HCT116 (cell line): ENCODE measurements around the gene ABCC1. TPM values are rescaled to one million over a fixed set of nuclear protein-coding genes. Genes with fewer than 3 reads are reported as not detected.

ENCODE experiments used
- ATAC-seq: fragments of 200-7000 bp; cut with Tn5 transposase; 2 replicates; pipeline ENCODE4 v1.9.1; 2020; ENCODE audit warnings: mild to moderate bottlenecking, moderate library complexity
- BruUV-seq: library from RNA; stranded (reverse); fragments of 400-500 nt; replicated peaks from 2 replicates; lab custom pipeline; 2021; lab: Mats Ljungman, UMichigan
- CTCF ChIA-PET: fragments of 300-600 bp; sonication (Branson Sonifier 250); formaldehyde crosslinking; loops from one replicate; lab custom pipeline; 2021; ENCODE audit warnings: antibody characterized with exemption; lab: Charles Lee
- POLR2A ChIA-PET: fragments of 300-600, 350-600 bp; sonication (Branson Sonifier 250); formaldehyde crosslinking; loops from one replicate; lab custom pipeline; 2021; ENCODE audit warnings: antibody characterized with exemption; lab: Charles Lee
- RAD21 ChIA-PET, 2 experiments: fragments of 300-600 bp; sonication (Branson Sonifier 250); formaldehyde crosslinking; loops; one replicate each; lab custom pipeline; 2023; ENCODE audit warnings: low total read pairs in 2 of 2; ENCODE audit not compliant: uncharacterized antibody in 2 of 2, unreplicated experiment in 2 of 2, low non-redundant PET in 1 of 2; lab: Charles Lee
- DNase-seq: peaks from one replicate; pipeline ENCODE4 v3.0.0-alpha.2; 2010; ENCODE audit warnings: low read depth, low spot score
- H2AFZ ChIP-seq: fragments of 200-600 bp; shearing (Covaris generic), sonication (generic); 2 replicates; pipeline ENCODE4 v1.6.1; 2017; ENCODE audit warnings: low read depth, mixed run types, mixed read lengths, antibody characterized with exemption, low read length; ENCODE audit not compliant: poor library complexity, severe bottlenecking
- H3K27ac ChIP-seq: 2 replicates; pipeline ENCODE4 v1.5.1; 2012; ENCODE audit warnings: low read depth, low read length
- H3K27me3 ChIP-seq: fragments of 200-600 bp; sonication (generic); 2 replicates; pipeline ENCODE4 v1.6.1; 2016; ENCODE audit warnings: mixed run types, low read length, mixed read lengths; ENCODE audit not compliant: insufficient read depth
- H3K36me3 ChIP-seq, 2 experiments: fragments of 200-500 bp in 1 of 2; fragments of 200-600 bp in 1 of 2; sonication (Bioruptor generic) in 1 of 2; sonication (generic) in 1 of 2; 2 replicates each; pipeline versions ENCODE4 v1.5.1 to v1.6.1; 2014 to 2016; ENCODE audit warnings: low read length in 2 of 2, inconsistent platforms in 1 of 2, mixed read lengths in 1 of 2, mixed run types in 1 of 2; ENCODE audit not compliant: insufficient read depth in 2 of 2, control insufficient read depth in 1 of 2
- H3K4me1 ChIP-seq, 2 experiments: fragments of 200-600 bp in 1 of 2; sonication (generic) in 1 of 2; 2 replicates each; pipeline versions ENCODE4 v1.5.1 to v1.6.1; 2012 to 2017; ENCODE audit warnings: low read length in 2 of 2, inconsistent platforms in 1 of 2, mild to moderate bottlenecking in 1 of 2, mixed read lengths in 1 of 2, mixed run types in 1 of 2, moderate library complexity in 1 of 2; ENCODE audit not compliant: insufficient read depth in 2 of 2, control insufficient read depth in 1 of 2
- H3K4me2 ChIP-seq: fragments of 200-600 bp; sonication (generic); 2 replicates; pipeline ENCODE4 v1.6.1; 2017; ENCODE audit warnings: mixed run types, low read length, mixed read lengths
- H3K4me3 ChIP-seq, 2 experiments: fragments of 200-600 bp in 1 of 2; sonication (generic) in 1 of 2; replicated peaks in 1 of 2; 2 replicates each; pipeline ENCODE4 v1.5.1; 2011 to 2016; ENCODE audit warnings: low read length in 2 of 2, control low read depth in 1 of 2, low read depth in 1 of 2, mild to moderate bottlenecking in 1 of 2, mixed read lengths in 1 of 2, mixed run types in 1 of 2
- H3K79me2 ChIP-seq: fragments of 200-600 bp; sonication (generic); 2 replicates; pipeline ENCODE4 v1.6.1; 2017; ENCODE audit warnings: mild to moderate bottlenecking, mixed run types, low read length, moderate library complexity, mixed read lengths; ENCODE audit not compliant: insufficient read depth
- H3K9ac ChIP-seq: fragments of 200-600 bp; sonication (generic); 2 replicates; pipeline ENCODE4 v1.6.1; 2016; ENCODE audit warnings: low read length, mixed read lengths
- H3K9me2 ChIP-seq: fragments of 200-600 bp; sonication (generic), shearing (Covaris generic); 2 replicates; pipeline ENCODE4 v1.6.1; 2017; ENCODE audit warnings: mixed run types, mild to moderate bottlenecking, moderate library complexity; ENCODE audit not compliant: insufficient read depth
- H3K9me3 ChIP-seq, 2 experiments: fragments of 200-500 bp in 1 of 2; fragments of 200-600 bp in 1 of 2; sonication (Bioruptor generic) in 1 of 2; sonication (generic) in 1 of 2; 2 replicates each; pipeline ENCODE4 v1.6.1; 2014 to 2017; ENCODE audit warnings: low read length in 2 of 2, mixed read lengths in 2 of 2, inconsistent platforms in 1 of 2, low read depth in 1 of 2, mild to moderate bottlenecking in 1 of 2, mixed run types in 1 of 2, moderate library complexity in 1 of 2; ENCODE audit not compliant: control insufficient read depth in 1 of 2, insufficient read depth in 1 of 2
- H4K20me1 ChIP-seq: fragments of 200-600 bp; sonication (generic), shearing (Covaris generic); 2 replicates; pipeline ENCODE4 v1.6.1; 2017; ENCODE audit warnings: mixed run types, mild to moderate bottlenecking, moderate library complexity; ENCODE audit not compliant: insufficient read depth
- CBX3 ChIP-seq: IDR thresholded peaks from 2 replicates; pipeline ENCODE4 v1.6.1; 2012; ENCODE audit warnings: low read depth
- EGR1 ChIP-seq: IDR thresholded peaks from 2 replicates; pipeline ENCODE4 v1.6.1; 2012; ENCODE audit warnings: low read depth
- EZH2 ChIP-seq: fragments of 200-600 bp; sonication (generic); IDR thresholded peaks from 2 replicates; pipeline ENCODE4 v1.6.1; 2017; ENCODE audit warnings: antibody characterized with exemption, mixed run types
- EZH2phosphoT487 ChIP-seq: fragments of 200-600 bp; IDR thresholded peaks from 2 replicates; pipeline ENCODE4 v1.6.1; 2018; ENCODE audit warnings: antibody characterized with exemption, borderline replicate concordance
- POLR2A ChIP-seq: IDR thresholded peaks from 2 replicates; pipeline ENCODE4 v1.7.0; 2011; ENCODE audit warnings: borderline replicate concordance; ENCODE audit not compliant: insufficient read depth, insufficient read length; ENCODE audit errors: extremely low read depth
- RAD21 ChIP-seq: IDR thresholded peaks from 2 replicates; pipeline ENCODE4 v1.6.1; 2012; ENCODE audit warnings: low read depth, mild to moderate bottlenecking
- SIN3A ChIP-seq: IDR thresholded peaks from 2 replicates; pipeline ENCODE4 v1.6.1; 2012; ENCODE audit warnings: low read depth
- SP1 ChIP-seq: IDR thresholded peaks from 2 replicates; pipeline ENCODE4 v1.6.1; 2012; ENCODE audit warnings: low read depth
- SRF ChIP-seq: IDR thresholded peaks from 2 replicates; pipeline ENCODE4 v1.6.1; 2012; ENCODE audit warnings: low read depth
- TCF7L2 ChIP-seq: IDR thresholded peaks from 2 replicates; pipeline ENCODE4 v1.7.0; 2011; ENCODE audit warnings: borderline replicate concordance, inconsistent platforms; ENCODE audit not compliant: insufficient read depth, insufficient read length; ENCODE audit errors: extremely low read depth
- YY1 ChIP-seq: IDR thresholded peaks from 2 replicates; pipeline ENCODE4 v1.6.1; 2011; ENCODE audit warnings: low read length, low read depth, moderate library complexity, mild to moderate bottlenecking; ENCODE audit not compliant: insufficient replicate concordance; ENCODE audit errors: extremely low read depth
- ZNF274 ChIP-seq: fragments of 200-500 bp; sonication (Bioruptor generic); IDR thresholded peaks from 2 replicates; pipeline ENCODE4 v1.6.1; 2014; ENCODE audit warnings: mild to moderate bottlenecking, low read depth, low read length, inconsistent platforms
- intact Hi-C: fragments of 100-400 bp; cut with micrococcal nuclease; formaldehyde crosslinking; loops from 2 replicates; pipeline ENCODE4 v1.10.0; 2022
- total RNA-seq: library from RNA; stranded (reverse); gene quantifications from one replicate; pipeline ENCODE4 v1.2.1, GENCODE V29; 2021; ENCODE audit not compliant: unreplicated experiment
- TF ChIP-seq, protein P1 (sequence below), 3 experiments: fragments of 200-600 bp in 1 of 3; sonication (generic) in 1 of 3; IDR thresholded peaks in 2 of 3; conservative IDR thresholded peaks in 1 of 3; 2 replicates each; pipeline ENCODE4 v1.5.1; 2012 to 2017; ENCODE audit warnings: low read depth in 2 of 3, low read length in 2 of 3, antibody characterized with exemption in 1 of 3, borderline replicate concordance in 1 of 3, control low read depth in 1 of 3, mild to moderate bottlenecking in 1 of 3, mixed read lengths in 1 of 3, mixed run types in 1 of 3, moderate library complexity in 1 of 3; ENCODE audit not compliant: insufficient read depth in 1 of 3
- TF ChIP-seq, protein P2 (sequence below): IDR thresholded peaks from 2 replicates; pipeline ENCODE4 v1.6.1; 2012
- TF ChIP-seq, protein P3 (sequence below): IDR thresholded peaks from 2 replicates; pipeline ENCODE4 v1.6.1; 2012; ENCODE audit warnings: low read depth

Gene ABCC1
- total RNA-seq, 1 experiment from 2014 or later: 61.9 TPM

DNA sequence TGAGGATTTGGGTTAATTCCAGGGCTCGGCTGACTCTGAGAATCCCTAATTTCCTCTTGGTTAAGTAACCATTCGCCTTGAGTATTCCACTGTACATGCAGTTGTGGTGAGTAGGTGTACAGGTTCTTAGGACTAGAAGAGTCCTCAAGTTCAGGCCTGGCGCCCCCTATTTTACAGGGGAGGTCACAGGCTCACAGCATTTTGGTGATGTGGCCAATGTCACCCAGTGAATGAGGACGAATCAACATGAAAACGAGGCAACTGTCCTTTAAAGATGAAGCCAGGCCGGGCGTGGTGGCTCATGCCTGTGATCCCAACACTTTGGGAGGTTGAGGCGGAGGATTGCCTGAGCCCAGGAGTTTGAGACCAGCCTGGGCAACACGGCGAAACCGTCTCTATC lies 218.5 kb downstream of the ABCC1 start:
- Histone ChIP-seq H3K27me3 (no peaks in the 10 kb centered on the region), H3K9me3 (no peaks in the 10 kb centered on the region), H2AFZ (no peak overlapping the region), H3K4me1 (no peaks in the 10 kb centered on the region), H3K9ac (no peak overlapping the region), H4K20me1 (no peaks in the 10 kb centered on the region), H3K4me3 (no peak overlapping the region), H3K79me2 (no peaks in the 10 kb centered on the region), H3K36me3 (no peaks in the 10 kb centered on the region), H3K9me2 (no peaks in the 10 kb centered on the region), H3K4me2 (no peak overlapping the region), H3K27ac (no peak overlapping the region)
- no peak for DNase-seq
- ChIA-PET POLR2A (no interaction called here), RAD21 (no interaction called here), CTCF (no interaction called here)
- intact Hi-C loops: no loop called here
- peak; percentile 57; the same call in 1 of the 2 replicates for ATAC-seq
- TF ChIP-seq, protein P1, sequence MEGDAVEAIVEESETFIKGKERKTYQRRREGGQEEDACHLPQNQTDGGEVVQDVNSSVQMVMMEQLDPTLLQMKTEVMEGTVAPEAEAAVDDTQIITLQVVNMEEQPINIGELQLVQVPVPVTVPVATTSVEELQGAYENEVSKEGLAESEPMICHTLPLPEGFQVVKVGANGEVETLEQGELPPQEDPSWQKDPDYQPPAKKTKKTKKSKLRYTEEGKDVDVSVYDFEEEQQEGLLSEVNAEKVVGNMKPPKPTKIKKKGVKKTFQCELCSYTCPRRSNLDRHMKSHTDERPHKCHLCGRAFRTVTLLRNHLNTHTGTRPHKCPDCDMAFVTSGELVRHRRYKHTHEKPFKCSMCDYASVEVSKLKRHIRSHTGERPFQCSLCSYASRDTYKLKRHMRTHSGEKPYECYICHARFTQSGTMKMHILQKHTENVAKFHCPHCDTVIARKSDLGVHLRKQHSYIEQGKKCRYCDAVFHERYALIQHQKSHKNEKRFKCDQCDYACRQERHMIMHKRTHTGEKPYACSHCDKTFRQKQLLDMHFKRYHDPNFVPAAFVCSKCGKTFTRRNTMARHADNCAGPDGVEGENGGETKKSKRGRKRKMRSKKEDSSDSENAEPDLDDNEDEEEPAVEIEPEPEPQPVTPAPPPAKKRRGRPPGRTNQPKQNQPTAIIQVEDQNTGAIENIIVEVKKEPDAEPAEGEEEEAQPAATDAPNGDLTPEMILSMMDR (IDR thresholded peaks at IDR 0.05 in 2 of 3, conservative IDR thresholded peaks at IDR 0.05 in 1 of 3; ENCODE audit: borderline replicate concordance in 1 of 3, insufficient read depth in 1 of 3, low read depth in 2 of 3, low read length in 2 of 3): 0 out of 6 replicates have a peak, but pooled peaks of 1 of the 3 experiments have one; percentile 7
- TF ChIP-seq CBX3: no peak
- BruUV-seq: no TSS peak

GRCh38 chr16:16168431-16168830 lies 219.0 kb downstream of the ABCC1 start:
- Histone ChIP-seq H4K20me1 (no peaks in the 10 kb centered on the region), H3K4me1 (no peaks in the 10 kb centered on the region), H3K79me2 (no peaks in the 10 kb centered on the region), H3K9me3 (no peaks in the 10 kb centered on the region), H3K4me2 (no peak overlapping the region), H3K9ac (no peak overlapping the region), H3K27me3 (no peaks in the 10 kb centered on the region), H3K36me3 (no peaks in the 10 kb centered on the region), H2AFZ (no peak overlapping the region), H3K9me2 (no peaks in the 10 kb centered on the region), H3K4me3 (no peak overlapping the region), H3K27ac (no peak overlapping the region)
- intact Hi-C loops: no loop called here
- RAD21 ChIA-PET: no interaction called here
- POLR2A ChIA-PET: no interaction called here
- no peak for DNase-seq
- BruUV-seq: no TSS peak
- ATAC-seq: no peak
- CTCF ChIA-PET: no interaction called here
- no peak for TF ChIP-seq EZH2phosphoT487
- no peak for TF ChIP-seq SIN3A
- TF ChIP-seq CBX3: no peak
- no peak for TF ChIP-seq YY1
- no peak for TF ChIP-seq RAD21
- TF ChIP-seq SRF: no peak
- TF ChIP-seq, protein P2, sequence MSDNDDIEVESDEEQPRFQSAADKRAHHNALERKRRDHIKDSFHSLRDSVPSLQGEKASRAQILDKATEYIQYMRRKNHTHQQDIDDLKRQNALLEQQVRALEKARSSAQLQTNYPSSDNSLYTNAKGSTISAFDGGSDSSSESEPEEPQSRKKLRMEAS: no peak
- TF ChIP-seq TCF7L2: no peak
- no peak for TF ChIP-seq ZNF274
- TF ChIP-seq, protein P3, sequence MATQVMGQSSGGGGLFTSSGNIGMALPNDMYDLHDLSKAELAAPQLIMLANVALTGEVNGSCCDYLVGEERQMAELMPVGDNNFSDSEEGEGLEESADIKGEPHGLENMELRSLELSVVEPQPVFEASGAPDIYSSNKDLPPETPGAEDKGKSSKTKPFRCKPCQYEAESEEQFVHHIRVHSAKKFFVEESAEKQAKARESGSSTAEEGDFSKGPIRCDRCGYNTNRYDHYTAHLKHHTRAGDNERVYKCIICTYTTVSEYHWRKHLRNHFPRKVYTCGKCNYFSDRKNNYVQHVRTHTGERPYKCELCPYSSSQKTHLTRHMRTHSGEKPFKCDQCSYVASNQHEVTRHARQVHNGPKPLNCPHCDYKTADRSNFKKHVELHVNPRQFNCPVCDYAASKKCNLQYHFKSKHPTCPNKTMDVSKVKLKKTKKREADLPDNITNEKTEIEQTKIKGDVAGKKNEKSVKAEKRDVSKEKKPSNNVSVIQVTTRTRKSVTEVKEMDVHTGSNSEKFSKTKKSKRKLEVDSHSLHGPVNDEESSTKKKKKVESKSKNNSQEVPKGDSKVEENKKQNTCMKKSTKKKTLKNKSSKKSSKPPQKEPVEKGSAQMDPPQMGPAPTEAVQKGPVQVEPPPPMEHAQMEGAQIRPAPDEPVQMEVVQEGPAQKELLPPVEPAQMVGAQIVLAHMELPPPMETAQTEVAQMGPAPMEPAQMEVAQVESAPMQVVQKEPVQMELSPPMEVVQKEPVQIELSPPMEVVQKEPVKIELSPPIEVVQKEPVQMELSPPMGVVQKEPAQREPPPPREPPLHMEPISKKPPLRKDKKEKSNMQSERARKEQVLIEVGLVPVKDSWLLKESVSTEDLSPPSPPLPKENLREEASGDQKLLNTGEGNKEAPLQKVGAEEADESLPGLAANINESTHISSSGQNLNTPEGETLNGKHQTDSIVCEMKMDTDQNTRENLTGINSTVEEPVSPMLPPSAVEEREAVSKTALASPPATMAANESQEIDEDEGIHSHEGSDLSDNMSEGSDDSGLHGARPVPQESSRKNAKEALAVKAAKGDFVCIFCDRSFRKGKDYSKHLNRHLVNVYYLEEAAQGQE: no peak
- no peak for TF ChIP-seq SP1
- no peak for TF ChIP-seq EGR1
- TF ChIP-seq POLR2A: no peak
- TF ChIP-seq EZH2: no peak
